Stimulated activated CD4-positive, alpha-beta T cell treated with anti-CD3 and anti-CD28 coated beads, Interleukin-4, amount 100 ng/mL, for 1 hour (primary cell): ENCODE data around the gene TRAPPC4.
"Not testable (repeated sequence)": the region's sequence is repeated elsewhere in the genome, so short reads cannot be mapped to it uniquely, and the experiment has no call there.

Source experiments
- DNase-seq: peaks from one replicate; pipeline ENCODE4 v3.0.0-alpha.2; 2020

Gene TRAPPC4

GRCh38 chr11:119018074-119018938 lies at the start of gene TRAPPC4, which contains the start of gene RPS25:
Gene TRAPPC4, plus strand, starts transcription at chr11:119018766. Its CDS starts 30 bp downstream, at chr11:119018796.
Gene RPS25, minus strand, starts transcription at chr11:119018343. Its CDS starts 59 bp downstream, at chr11:119018284.
- peak; percentile 94 for DNase-seq

- not testable (repeated sequence) for DNase-seq
Measured at GRCh38 chr11:118969508-118969907, 49.1 kb upstream of the TRAPPC4 start.

GRCh38 chr11:118971646-118972045 lies 46.9 kb upstream of the TRAPPC4 start, which contains the start of gene FOXR1:
Gene FOXR1, plus strand, starts transcription at chr11:118971761. Its CDS starts 171 bp downstream, at chr11:118971932.
- no peak for DNase-seq

GRCh38 chr11:118973985-118974384 lies 44.6 kb upstream of the TRAPPC4 start:
- no peak for DNase-seq

GRCh38 chr11:118975771-118976709 lies 42.5 kb upstream of the TRAPPC4 start:
- DNase-seq: no peak

GRCh38 chr11:118979434-118979833 lies 39.1 kb upstream of the TRAPPC4 start:
- no peak for DNase-seq

- no peak for DNase-seq
Measured at GRCh38 chr11:118980191-118980881, 38.2 kb upstream of the TRAPPC4 start.

- not testable (repeated sequence) for DNase-seq
Measured at GRCh38 chr11:118984337-118984736, 34.2 kb upstream of the TRAPPC4 start.

- no peak for DNase-seq
Measured at GRCh38 chr11:118984825-118985224, 33.7 kb upstream of the TRAPPC4 start.

GRCh38 chr11:118988280-118988679 lies 30.3 kb upstream of the TRAPPC4 start:
- no peak for DNase-seq

GRCh38 chr11:118991486-118992038 lies 27.0 kb upstream of the TRAPPC4 start:
- not testable (repeated sequence) for DNase-seq

GRCh38 chr11:118996926-118997626 lies 21.5 kb upstream of the TRAPPC4 start:
- peak; percentile 29 for DNase-seq

- DNase-seq: peak; percentile 97
Measured at GRCh38 chr11:118997627-118998387, 20.8 kb upstream of the TRAPPC4 start, which contains the start of gene CENATAC. Gene CENATAC, plus strand, starts transcription at chr11:118998138. Its CDS starts 60 bp downstream, at chr11:118998198.

- DNase-seq: no peak
Measured at GRCh38 chr11:118998388-118998717, 20.2 kb upstream of the TRAPPC4 start.

- DNase-seq: no peak
Measured at GRCh38 chr11:118998822-118999221, 19.7 kb upstream of the TRAPPC4 start.

- DNase-seq: no peak
Measured at GRCh38 chr11:119000906-119001305, 17.7 kb upstream of the TRAPPC4 start.

GRCh38 chr11:119006656-119007055 lies 11.9 kb upstream of the TRAPPC4 start:
- DNase-seq: no peak

- no peak for DNase-seq
Measured at GRCh38 chr11:119011476-119012053, 7.0 kb upstream of the TRAPPC4 start.

- no peak for DNase-seq
Measured at GRCh38 chr11:119012629-119013170, 5.9 kb upstream of the TRAPPC4 start.
